Esophagus muscularis mucosa (tissue), 3 donors: ENCODE measurements around the gene COX6A1.

Experiments
- POLR2A ChIP-seq: fragments of 450-650 bp; IDR thresholded peaks from one replicate; pipeline ENCODE4 v1.6.1; 2017; ENCODE audit warnings: antibody characterized with exemption, moderate library complexity, mild to moderate bottlenecking, low read depth
- POLR2AphosphoS5 ChIP-seq, 2 donors: sonication (generic); formaldehyde crosslinking; IDR thresholded peaks; one replicate each; pipeline ENCODE4 v1.6.1; 2017; ENCODE audit warnings: antibody characterized with exemption in 2 of 2
- TF ChIP-seq, protein P1 (sequence below), 3 experiments: fragments of 200-600 bp in 2 of 3; fragments of 450-650 bp in 1 of 3; sonication (generic) in 2 of 3; IDR thresholded peaks; one replicate each; pipeline ENCODE4 v1.5.1; 2017 to 2019; ENCODE audit warnings: antibody characterized with exemption in 3 of 3, mild to moderate bottlenecking in 2 of 3, moderate library complexity in 1 of 3

DNA sequence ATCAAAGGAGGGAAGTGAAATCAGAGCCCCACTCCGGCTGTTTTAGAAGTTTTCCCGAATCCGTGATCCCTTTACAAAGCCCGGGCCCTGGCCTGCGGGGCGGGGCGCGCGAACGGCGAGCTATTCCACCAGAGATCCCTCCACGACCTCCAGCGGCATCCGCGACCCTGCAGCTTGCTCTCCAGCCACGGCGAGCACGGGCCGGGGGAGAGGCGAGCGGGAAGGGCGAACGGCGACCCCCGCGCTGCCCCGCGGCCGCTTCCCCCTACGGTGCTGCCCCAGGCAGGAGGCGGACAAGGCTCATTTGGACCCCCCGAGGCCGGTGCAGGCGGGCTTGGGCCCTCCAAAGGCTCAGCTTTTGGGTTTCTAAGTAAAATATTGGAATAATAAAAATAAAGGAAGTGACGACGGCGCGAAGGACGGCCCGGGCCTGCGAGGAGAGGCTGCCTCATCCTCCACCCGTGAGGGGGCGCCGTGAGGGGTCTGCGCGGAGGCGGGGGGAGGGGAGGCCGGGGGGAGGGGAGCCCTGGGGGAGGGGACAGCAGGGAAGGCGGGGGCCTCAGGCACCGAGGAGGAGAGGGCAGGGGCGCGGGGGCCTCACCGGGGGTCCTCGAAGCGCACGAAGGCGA, 31.0 kb downstream of the COX6A1 start:
- no peak for TF ChIP-seq POLR2AphosphoS5 (IDR thresholded peaks at IDR 0.05)
- TF ChIP-seq, protein P1, sequence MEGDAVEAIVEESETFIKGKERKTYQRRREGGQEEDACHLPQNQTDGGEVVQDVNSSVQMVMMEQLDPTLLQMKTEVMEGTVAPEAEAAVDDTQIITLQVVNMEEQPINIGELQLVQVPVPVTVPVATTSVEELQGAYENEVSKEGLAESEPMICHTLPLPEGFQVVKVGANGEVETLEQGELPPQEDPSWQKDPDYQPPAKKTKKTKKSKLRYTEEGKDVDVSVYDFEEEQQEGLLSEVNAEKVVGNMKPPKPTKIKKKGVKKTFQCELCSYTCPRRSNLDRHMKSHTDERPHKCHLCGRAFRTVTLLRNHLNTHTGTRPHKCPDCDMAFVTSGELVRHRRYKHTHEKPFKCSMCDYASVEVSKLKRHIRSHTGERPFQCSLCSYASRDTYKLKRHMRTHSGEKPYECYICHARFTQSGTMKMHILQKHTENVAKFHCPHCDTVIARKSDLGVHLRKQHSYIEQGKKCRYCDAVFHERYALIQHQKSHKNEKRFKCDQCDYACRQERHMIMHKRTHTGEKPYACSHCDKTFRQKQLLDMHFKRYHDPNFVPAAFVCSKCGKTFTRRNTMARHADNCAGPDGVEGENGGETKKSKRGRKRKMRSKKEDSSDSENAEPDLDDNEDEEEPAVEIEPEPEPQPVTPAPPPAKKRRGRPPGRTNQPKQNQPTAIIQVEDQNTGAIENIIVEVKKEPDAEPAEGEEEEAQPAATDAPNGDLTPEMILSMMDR (IDR thresholded peaks at IDR 0.05), result no peak
- TF ChIP-seq POLR2A, result no peak
